IPS-18c (cell line): Measurements from ENCODE around the gene FCSK.
A peak's percentile ranks its signal among the peaks of the same experiment; 100 is the strongest.
"Not testable (repeated sequence)": the region's sequence is repeated elsewhere in the genome, so short reads cannot be mapped to it uniquely, and the experiment has no call there.

Experiments used
- H3K4me3 ChIP-seq: 2 replicates; pipeline ENCODE4 v1.7.0; 2013; ENCODE audit warnings: low read depth, mild to moderate bottlenecking, low read length, moderate library complexity; ENCODE audit not compliant: insufficient read depth
- H3K9me3 ChIP-seq: one replicate; pipeline ENCODE4 v1.6.1; 2013; ENCODE audit warnings: mild to moderate bottlenecking, low read length, moderate library complexity; ENCODE audit not compliant: control insufficient read depth, insufficient read depth

FCSK gene

GRCh38 chr16:70442344-70442743 is 12.1 kb upstream of the FCSK start:
- H3K9me3 ChIP-seq = no peaks in the 10 kb centered on the region

DNA sequence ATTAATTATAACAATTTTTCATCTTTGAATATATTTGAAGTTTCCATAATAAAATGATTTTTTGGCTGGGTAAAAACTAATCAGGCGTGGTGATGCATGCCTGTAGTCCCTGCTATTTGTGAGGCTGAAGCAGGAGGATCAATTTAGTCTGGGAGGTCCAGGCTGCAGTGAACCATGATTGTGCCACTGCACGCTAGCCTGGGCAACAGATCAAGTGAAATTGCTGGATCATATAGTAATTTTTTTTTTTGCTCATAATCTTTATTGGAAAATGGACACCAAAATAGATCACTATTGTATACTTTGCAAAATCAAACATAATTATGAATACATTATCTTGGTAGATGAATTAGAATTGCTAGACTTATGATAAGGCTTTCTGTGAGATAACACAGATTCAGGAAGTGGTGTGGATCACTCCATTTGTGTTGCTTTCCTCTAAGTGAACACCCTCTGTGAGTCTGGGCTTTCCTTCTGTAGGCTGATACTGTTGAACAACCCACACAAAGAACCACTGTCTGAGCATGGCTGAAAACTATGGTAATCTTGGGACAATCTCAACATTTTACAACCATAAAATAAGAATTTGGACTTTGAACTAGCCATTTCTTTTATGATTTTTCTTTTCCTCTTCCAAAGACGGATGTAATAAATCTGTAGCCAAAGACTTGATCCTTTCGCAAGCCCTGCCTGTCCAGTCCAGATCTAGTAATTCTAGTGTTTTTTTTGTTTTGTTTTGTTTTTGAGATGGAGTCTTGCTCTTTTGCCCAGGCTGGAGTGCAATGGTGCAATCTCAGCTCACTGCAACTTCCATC is 9.9 kb upstream of the FCSK start:
- no peak overlapping the region for H3K4me3 ChIP-seq

More at GRCh38 chr16:70442344-70442743, 12.1 kb upstream of the FCSK start:
- H3K4me3 ChIP-seq = no peak overlapping the region

GRCh38 chr16:70448075-70448474 is 6.3 kb upstream of the FCSK start:
- Histone ChIP-seq H3K9me3 (no peaks in the 10 kb centered on the region), H3K4me3 (no peak overlapping the region)

More for the DNA sequence above, 9.9 kb upstream of the FCSK start:
- no peaks in the 10 kb centered on the region for H3K9me3 ChIP-seq

DNA sequence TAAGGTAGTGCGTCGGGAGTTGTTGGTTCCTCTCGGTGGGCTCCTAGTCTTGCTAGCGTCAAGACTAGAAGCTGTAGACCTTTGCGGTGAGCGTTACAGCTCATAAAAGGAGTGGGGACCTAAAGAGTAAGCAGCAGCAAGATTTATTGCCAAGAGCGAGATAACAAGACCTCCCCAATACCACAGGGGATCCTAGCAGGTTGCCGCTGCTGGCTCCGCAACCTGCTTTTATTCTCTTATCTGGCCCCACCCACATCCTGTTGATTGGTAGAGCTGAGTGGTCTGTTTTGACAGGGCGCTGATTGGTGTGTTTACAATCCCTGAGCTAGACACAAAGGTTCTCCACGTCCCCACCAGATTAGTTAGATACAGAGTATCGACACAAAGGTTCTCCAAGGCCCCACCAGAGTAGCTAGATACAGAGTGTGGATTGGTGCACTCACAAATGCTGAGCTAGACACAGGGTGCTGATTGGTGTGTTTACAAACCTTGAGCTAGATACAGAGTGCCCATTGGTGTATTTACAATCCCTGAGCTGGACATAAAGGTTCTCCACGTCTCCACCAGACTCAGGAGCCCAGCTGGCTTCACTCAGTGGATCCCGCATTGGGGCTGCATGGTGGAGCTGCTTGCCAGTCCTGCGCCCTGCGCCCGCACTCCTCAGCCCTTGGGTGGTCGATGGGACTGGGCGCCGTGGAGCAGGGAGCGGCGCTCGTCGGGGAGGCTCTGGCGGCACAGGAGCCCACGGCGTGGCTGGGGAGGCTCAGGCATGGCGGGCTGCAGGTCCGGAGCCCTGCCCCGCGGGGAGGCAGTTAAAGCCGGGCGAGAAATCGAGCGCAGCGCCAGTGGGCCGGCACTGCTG is 4.0 kb upstream of the FCSK start:
- not testable (repeated sequence) for H3K4me3 ChIP-seq, H3K9me3 ChIP-seq

GRCh38 chr16:70451004-70451340 is 3.4 kb upstream of the FCSK start:
- H3K9me3 ChIP-seq, H3K4me3 ChIP-seq: not testable (repeated sequence)

- H3K4me3 ChIP-seq = peak overlapping the region; percentile 86
- no peaks in the 10 kb centered on the region for H3K9me3 ChIP-seq
Measured at GRCh38 chr16:70453117-70453891, 1.1 kb upstream of the FCSK start.

- no peaks in the 10 kb centered on the region for H3K9me3 ChIP-seq
- peak overlapping the region; percentile 86 for H3K4me3 ChIP-seq
Measured at GRCh38 chr16:70453892-70454221, 538 bp upstream of the FCSK start.

DNA sequence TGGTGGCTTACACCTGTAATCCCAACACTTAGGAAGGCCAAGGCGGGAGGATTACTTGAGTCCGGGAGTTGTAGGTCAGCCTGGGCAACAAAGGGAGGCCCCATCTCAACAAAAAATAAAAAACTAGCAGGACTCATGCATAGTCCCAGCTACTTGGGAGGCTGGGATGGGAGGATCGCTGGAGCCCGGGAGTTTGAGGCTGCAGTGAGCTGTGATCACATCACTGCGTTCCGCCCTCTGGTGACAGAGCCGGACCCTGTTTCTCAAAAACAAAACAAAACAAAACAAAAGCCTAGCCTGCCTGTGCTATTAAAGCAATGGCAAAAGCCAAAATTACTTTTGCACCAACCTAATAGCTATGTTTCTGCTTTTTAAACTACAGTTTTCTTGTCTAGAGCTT is 1.5 kb downstream of the FCSK start:
- Histone ChIP-seq H3K9me3 (no peaks in the 10 kb centered on the region), H3K4me3 (no peak overlapping the region)

DNA sequence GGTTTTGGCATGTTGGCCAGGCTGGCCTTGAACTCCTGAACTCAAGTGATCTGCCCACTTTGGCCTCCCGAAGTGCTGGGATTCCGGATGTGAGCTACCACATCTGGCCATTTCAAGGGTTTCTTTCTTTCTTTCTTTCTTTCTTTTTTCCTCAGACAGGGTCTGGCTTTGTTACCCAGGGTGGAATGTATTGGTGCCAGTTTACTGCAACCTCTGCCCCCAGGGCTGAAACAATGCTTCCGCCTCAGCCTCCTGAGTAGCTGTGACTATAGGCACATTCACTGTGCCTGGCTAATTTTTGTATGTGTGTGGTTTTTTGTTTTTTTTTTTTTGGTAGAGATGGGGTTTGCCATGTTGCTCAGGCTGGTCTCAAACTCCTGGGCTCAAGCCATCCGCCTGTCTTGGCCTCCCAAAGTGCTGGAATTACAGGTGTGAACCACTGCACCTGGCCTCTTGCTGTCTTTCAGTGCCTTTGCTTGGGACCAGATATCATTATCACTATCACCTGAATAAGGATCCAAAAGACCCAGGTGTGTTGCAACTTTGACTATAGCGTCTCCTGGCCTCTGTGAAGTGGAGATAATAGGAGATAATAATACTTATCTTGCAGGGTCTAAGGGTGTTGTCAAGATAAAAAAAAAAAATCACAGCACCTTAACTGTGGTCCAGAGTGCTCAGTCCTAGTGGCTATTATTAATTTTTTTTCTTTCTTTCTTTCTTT is 3.2 kb downstream of the FCSK start:
- H3K4me3 ChIP-seq = no peak overlapping the region
- H3K9me3 ChIP-seq = peaks cover 2% of the 10 kb centered on the region

GRCh38 chr16:70460737-70461261 is 6.4 kb downstream of the FCSK start:
- Histone ChIP-seq H3K9me3 (peaks cover 2% of the 10 kb centered on the region), H3K4me3 (no peak overlapping the region)

- Histone ChIP-seq H3K9me3 (peaks cover 2% of the 10 kb centered on the region), H3K4me3 (no peak overlapping the region)
Measured at GRCh38 chr16:70463235-70463634, 8.8 kb downstream of the FCSK start.

DNA sequence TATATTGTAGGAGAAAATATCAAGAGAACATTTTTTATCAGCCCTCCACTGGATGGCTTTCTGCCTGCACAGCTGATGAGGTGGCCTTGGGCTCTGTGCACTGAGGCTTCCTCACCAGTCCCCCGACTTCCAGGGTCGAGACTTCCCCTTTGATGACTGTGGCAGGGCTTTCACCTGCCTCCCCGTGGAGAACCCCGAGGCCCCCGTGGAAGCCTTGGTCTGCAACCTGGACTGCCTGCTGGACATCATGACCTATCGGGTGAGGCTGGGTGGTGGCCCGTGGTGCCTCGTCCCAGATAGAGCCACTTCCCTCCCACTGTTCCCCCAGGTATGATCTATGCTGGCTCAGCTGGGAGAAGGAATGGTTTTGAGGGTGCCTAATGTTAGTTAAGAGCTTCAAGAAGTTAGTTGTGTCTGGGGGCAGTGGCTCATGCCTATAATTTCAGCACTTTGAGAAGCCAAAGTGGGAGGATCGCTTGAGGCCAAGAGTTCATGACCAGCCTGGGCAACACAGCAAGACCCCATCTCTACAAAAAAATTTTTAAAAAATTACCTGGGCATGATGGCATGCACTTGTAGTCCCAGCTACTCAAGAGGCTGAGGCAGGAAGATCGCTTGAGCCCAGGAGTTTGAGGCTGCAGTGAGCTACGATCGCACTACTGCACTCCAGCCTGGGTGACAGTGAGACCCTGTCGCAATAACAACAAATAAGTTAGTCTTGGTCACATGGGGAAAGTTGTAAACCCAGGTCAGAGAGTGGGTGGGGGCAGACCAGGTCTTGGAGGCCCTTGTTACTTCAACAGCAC is 11.8 kb downstream of the FCSK start:
- Histone ChIP-seq H3K9me3 (peaks cover 2% of the 10 kb centered on the region), H3K4me3 (no peak overlapping the region)

GRCh38 chr16:70466805-70467076 is 12.3 kb downstream of the FCSK start:
- no peak overlapping the region for H3K4me3 ChIP-seq
- H3K9me3 ChIP-seq = no peaks in the 10 kb centered on the region

GRCh38 chr16:70467113-70467512 is 12.7 kb downstream of the FCSK start:
- H3K4me3 ChIP-seq = no peak overlapping the region
- H3K9me3 ChIP-seq = no peaks in the 10 kb centered on the region

GRCh38 chr16:70467608-70468007 is 13.2 kb downstream of the FCSK start:
- H3K4me3 ChIP-seq = no peak overlapping the region
- no peaks in the 10 kb centered on the region for H3K9me3 ChIP-seq

GRCh38 chr16:70468776-70469525 is 14.6 kb downstream of the FCSK start:
- Histone ChIP-seq H3K4me3 (no peak overlapping the region), H3K9me3 (no peaks in the 10 kb centered on the region)
